Stimulated activated CD8-positive, alpha-beta memory T cell treated with anti-CD3 and anti-CD28 coated beads, Interleukin-7, amount 100 ng/mL, for 4 hours (primary cell): ENCODE data around the gene WDR70.
"Not testable (repeated sequence)": the region's sequence is repeated elsewhere in the genome, so short reads cannot be mapped to it uniquely, and the experiment has no call there.

Experiments
- DNase-seq, 2 donors: peaks; one replicate each; pipeline ENCODE4 v3.0.0-alpha.2; 2020; ENCODE audit warnings: low read depth in 2 of 2

Gene WDR70

DNA sequence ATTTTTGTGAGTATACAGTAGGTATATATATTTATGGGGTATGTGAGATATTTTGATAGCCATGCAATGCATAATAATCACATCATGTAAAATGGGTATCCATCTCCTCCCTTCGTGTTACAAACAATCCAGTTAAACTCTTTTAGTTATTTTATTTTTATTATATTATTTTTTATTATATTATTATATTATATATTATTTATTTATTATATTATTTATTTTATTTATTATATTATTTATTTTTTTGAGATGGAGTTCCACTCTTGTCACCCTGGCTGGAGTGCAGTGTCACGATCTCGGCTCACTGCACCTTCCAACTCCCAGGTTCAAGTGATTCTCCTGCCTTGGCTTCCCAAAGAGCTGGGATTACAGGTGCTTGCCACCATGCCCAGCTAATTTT is 138.6 kb downstream of the WDR70 start:
- no peak for DNase-seq

DNA sequence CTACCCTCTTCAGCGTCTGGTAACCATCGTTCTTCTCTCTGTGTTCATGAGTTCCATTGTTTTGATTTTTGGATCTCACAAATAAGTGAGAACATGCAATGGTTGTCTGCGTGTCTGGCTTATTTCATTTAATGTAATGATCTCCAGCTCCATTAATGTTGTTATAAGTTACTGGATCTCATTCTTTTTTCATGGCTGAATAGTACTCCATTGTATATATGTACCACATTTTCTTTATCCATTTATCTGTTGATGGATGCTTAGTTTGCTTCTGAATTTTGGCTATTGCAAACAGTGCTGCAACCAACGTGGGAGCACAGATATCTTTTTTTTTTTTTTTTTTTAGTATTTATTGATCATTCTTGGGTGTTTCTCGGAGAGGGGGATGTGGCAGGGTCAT is 139.2 kb downstream of the WDR70 start:
- DNase-seq, result not testable (repeated sequence)

DNA sequence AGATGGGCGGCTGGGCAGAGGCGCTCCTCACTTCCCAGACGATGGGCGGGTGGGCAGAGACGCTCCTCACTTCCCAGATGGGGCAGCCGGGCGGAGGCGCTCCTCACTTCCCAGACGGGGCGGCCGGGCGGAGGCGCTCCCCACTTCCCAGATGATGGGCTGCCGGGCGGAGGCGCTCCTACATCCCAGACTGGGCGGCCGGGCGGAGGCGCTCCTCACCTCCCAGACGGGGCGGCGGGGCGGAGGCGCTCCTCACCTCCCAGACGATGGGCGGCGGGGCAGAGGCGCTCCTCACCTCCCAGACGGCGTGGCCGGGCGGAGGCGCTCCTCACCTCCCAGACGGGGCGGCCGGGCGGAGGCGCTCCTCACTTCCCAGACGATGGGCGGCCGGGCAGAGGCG is 140.2 kb downstream of the WDR70 start:
- DNase-seq, result no peak

DNA sequence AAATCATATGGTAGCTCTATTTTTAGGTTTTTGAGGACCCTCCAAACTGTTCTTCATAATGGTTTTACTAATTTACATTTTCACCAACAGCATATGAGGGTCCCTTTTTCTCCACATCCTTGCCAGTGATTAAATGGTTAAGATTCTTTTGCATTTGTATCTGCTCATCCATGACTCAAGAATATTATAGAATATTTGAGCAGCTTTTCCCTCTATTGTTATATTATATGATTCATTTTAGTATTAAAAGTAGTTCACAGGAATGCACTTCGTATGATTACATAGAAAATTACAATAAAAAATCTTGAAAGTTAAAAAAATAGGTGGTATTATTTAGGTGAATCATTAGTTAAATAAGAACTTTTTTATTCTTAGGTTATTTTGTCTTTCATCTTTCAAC is 140.7 kb downstream of the WDR70 start:
- DNase-seq, result no peak

DNA sequence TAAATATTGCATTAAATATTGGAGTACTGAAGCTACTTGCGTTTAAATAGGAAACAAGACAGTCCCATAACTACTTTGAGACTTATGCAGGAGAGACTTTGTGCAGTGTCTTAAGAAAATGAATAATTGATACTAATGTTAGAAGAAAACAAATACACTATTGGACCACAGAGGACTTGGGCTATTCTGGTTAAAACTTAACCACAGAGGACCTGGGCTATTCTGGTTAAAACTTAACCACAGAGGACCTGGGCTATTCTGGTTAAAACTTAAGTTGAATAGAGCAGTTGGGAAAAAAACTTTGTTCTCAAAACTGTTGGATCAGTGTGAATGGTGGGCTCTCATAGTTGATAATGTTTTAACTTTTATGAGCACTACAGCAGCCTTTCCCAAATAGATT is 141.7 kb downstream of the WDR70 start:
- no peak for DNase-seq

DNA sequence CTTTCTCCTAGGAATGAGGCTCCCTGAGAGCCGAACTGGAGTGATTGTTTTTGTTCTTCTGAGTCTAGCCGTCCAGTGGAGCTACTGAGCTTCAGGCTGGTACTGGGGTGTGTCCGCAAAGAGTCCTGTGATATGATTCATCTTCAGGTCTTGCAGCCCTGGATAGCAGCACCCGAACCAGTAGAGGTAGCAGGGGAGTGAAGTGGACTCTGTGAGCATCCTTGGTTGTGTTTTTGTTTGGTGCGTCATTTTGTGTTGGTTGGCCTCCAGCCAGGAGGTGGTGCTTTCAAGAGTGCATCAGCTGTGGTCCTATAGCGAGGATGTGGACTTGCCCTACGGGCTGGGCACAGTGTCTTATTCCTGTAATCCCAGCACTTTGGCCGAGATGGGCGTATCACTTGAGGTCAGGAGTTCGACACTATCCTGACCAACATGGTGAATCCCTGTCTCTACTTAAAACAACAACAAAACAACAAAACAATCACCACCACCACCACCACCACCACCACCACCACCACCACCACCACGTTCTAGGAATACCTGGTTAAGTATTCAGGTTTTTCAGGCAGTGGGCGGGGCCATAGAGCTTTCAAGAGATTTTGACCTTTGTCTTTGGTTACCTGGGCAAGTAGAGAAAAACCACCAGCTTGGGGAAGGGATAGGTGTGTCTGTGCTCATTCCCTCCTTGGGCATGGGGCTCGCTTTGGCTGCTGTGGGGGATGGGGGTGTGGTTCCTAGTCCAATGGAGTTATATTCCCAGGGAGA is 154.0 kb downstream of the WDR70 start:
- no peak for DNase-seq

DNA sequence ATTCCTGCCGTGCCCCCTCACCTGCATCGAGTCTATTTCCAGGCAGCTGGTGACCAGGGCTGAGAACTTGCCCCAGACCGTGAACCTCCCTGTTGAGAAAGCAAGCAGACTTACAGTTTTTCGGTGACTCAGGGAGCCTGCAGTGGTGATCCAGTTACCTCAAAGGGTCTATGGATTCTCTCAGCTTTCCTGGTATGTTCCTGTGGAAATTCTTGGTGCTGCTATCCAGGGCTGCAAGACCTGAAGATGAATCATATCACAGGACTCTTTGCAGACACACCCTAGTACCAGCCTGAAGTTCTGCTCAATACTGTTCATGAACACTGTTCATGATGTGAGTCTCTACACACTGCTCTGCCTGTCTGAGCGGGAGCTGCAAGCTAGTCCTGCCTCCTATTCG is 154.7 kb downstream of the WDR70 start:
- no peak for DNase-seq

DNA sequence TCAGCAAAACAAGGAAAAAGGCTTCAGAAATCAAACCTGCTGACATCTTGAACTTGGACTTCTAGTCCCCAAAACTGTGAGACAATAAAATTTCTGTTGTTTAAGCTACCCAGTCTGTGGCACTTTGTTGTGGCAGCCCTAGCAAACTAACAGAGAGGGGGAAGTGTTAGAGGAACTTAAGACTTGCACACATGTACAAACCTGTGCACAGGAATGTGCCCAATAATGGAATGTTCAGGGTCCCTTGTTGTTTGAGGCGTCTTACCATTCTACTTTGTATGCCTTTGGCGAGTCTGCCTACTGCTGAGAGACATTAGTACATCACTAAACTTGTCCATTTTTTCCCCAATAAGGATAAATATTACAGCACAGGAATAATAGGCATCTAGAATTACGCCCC is 160.3 kb downstream of the WDR70 start:
- DNase-seq, result no peak

DNA sequence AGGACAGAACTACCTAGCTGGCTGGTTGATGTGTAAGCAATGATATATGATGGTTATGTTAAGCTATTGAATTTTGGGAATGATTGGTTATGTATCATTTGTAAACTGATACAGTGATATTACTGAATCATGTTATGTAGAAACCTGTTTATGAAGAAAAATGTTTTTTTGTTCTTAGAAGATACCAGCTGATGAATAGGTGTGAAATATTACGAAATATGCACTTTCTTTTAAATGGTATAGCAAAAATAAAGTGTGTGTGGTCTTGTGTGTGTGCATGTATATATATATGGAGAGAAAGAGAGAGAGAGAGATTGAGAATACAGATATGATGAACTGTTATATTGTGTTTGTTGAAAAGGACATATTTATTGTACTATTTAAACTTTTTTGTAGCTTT is 164.1 kb downstream of the WDR70 start:
- DNase-seq, result no peak

DNA sequence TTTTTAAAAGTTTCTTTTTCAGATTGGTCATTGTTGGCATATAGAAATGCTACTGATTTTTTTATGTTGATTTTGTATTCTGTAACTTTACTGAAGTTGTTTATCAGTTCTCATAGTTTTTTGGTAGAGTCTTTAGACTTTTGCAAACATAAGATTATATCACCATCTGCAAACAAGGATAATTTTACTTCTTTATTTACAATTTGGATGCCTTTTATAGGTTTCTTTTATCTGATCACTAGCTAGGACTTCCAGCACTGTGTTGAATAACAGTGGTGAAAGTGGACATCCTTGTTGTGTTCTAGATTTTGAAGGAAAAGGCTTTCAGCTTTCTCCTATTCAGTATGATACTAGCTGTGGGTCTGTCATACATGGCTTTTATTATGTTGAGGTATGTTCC is 170.3 kb downstream of the WDR70 start:
- no peak for DNase-seq

DNA sequence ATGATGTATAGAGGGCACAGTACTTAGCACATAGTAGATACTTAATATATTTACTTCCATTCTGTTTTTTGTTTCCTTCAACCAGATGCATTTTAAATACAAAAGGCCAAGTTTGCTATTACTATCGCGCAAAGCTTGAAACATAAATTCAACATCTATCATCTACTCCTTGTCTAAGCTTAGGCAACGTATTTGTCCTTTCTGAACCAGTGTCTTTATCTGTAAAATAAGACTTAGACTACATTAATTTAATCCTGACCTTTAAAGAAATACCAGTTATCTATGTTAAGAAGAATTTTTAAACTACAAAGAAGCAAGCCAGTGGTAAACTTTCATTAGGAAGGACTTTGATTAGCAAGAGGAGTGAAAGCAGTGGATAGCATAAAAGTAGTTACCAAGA is 173.0 kb downstream of the WDR70 start:
- no peak for DNase-seq

DNA sequence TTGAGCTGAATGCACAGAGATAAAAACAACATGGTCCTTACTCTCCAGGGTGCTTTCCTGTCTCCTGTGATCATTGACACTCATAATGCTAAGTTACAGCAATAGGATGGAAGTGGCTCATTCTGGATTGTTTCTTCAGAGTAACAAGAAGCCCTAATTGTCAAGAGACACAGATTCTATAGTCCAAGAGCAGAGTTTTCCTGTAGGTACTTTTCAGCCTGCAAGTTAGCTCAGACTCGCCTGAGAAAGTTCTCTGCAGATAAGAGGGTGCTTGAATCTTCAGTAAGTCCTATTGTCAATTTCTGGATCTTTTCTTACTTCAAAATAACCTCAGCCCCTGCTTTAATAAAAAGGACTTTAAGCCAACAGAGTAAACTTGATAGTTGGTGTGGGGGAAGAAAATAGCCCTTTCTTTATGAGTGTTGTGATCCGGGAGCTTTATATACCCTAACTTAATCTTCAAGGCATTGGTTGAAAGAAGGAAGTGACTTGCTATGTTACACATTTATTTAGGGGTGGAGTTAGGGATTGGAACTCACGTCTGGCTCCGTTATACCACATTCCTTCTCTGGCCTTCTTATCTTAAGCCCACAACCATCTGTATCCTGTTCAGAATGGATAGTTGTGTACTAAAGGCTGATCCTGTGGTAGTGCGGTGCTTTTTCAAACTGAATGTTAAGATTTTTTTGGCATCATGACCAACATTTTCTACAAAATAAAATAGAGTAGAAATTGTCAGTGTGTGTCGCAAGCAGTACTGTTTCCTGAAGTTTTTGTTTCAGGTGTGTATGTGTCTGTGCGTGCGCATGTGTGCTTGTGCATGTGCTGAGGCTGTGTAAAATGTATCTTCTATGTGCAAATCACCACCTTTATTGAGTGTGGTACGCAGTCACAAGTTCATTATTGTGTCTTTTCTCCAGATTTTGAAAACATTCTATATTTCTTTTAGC is 173.9 kb downstream of the WDR70 start:
- DNase-seq, result no peak

DNA sequence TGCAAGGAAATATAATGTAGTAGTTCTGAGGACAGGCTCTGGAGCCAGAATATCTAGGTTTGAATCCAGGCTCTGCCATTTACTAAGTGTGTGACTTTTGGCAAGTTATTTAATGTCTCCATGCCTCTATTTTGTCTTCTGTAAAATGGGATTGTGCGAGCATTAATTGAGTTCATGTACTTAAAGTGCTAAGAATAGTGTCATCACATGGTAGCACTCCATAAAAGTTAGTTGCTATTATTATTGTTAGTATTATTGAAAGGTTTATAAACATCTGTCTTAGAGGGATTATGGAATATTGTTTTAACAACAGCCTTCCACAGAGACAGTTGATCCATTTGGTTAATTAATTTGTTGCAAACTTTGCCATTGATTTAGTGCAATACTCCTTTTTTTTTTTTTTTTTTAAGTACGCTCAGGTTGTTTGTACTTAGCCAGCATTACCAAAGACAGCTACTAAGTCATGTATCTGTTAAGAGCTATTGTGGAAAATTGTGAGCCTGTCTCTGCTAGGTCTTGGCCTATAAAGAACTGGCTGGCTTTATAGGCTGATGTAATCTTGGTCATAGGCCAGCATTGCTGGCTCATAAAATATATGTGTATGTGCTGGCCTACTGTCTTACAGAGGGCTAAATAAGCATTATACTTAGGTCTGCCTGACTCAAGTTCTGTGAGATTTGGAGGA is 174.7 kb downstream of the WDR70 start:
- DNase-seq, result no peak

DNA sequence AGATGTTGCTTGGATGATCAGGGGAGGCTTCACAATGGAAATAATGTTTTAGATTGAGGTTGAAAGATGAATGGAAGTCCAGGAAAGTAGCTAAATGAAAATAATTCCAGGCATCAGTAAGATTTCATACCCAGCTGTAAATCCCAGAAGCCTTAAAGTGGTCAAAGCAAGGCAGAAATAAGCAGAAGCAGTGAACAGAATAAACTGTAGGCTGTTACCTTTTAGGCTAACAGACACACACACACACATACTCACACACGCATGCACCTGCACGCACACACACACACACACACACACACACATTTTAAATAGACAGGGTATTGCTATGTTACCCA is 175.3 kb downstream of the WDR70 start:
- no peak for DNase-seq

DNA sequence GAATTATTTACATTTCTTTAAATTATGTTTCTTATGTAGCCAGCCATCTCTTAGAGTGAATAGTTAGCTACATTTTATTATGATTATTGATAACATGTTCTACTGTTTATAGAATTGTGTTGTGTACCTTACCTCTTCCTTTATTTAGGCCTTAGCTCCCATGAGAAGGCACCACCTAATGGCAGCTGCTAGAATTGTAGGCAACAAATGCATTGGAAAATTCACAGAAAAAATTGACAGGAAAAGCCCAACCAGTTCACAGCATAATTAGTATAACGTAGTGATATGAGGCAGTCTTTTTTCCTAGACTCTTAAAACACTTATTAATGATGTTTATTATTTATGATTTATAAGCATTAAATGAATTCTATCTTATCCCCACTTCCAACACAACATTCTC is 175.8 kb downstream of the WDR70 start:
- no peak for DNase-seq

DNA sequence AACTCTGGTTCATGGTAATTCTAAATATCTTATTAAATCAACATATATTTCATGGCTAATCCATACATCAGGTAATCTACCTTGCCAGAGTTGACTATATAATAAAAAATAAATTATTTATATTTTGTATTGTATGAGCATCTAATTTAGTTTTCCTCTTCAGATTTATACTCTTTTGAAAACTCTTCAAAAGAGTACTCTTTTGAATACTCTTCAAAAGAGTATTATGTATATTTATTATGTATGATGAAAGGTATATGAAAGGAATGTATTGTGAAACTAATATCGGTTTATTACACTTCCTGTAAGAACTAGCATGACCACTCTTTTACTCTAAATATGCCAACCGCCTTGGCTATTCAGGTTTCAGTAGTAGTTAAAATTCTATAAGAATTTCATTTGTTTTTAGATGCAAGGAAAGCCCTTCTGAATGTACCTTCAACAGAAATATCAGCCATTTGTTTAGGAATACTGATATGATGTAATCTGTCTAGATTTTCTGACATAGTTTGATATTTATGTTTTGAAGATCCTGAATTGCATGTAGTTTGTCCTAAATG is 178.7 kb downstream of the WDR70 start:
- DNase-seq, result no peak

DNA sequence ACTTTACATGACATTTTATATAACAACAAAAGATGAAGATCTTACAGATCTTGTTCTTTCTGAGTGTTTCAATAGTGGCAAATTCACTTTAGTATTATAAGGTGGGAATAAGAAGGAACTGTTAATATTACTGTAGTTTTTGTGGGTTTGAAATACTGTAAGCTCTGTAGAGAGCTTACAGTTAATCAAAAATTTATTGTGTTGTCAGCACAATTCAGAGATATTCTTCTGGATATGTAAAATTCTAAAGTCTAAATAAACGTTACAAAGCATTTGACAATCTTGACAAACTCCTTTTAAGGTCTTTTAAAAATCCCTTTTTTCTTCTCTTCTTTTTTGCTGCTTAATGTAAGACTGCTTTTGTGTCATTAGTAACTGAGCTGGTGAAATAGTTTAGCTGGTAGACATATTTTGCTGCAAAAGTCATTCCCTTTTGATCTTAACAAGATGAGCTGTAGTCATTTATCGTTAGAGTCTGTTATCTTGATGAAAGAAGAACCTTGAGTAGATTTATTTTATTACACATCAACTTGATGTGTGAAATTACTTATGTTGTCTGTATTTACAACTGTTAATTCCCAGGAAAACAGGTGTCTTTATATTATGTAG is 186.0 kb downstream of the WDR70 start:
- DNase-seq, result no peak

DNA sequence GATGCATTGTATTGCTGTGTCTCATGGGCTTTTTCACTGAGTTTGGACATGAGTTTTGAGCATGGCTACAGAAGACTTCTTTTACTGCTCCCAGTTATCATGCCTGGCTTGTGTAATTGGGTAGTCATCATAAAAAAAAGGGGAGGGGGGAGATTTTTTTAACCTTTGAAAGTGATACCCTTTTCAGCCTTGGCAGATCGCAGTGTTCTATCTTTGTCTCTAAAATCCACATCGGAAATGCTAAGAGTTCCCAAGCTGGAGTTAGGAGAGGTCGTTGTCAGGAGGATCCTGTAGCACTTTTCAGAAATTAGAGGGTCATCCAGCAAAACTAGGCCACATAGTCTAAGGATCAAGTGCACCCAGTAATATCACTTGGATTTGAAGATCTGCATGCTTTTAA is 188.4 kb downstream of the WDR70 start:
- DNase-seq, result no peak

DNA sequence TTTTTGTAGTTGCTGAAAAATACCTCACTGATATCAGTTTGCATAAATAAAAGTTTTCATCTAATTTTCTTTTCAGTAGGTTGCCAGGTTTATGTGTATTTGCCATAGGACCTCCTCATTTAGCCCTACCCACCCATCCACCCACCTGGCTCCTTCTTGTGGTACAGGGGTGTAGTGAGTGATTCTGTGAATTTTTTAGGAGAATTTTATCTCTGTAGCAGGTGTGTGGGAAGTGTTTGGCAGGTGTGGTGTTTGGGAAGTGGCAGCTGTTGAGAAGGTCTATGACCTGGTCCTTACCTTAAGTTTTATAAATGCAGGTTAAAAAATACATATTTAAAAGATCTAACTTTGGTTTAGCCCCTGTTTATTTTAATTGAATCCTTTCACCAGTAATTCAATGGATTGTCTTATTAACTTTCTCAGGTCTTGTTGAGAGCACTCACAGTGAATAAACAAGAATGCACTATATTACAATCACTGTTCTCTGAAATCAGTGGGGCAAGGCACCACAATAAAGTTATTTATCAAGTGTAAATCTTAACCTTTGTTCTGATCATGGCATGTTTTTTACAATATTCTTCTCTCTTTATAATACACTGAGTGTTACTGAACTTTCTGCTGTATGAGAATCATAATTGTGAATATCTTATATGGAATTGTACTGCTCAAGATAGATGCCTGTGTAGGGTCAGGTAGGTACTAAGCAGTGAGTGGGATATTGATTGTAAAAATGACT is 189.1 kb downstream of the WDR70 start:
- DNase-seq, result no peak

DNA sequence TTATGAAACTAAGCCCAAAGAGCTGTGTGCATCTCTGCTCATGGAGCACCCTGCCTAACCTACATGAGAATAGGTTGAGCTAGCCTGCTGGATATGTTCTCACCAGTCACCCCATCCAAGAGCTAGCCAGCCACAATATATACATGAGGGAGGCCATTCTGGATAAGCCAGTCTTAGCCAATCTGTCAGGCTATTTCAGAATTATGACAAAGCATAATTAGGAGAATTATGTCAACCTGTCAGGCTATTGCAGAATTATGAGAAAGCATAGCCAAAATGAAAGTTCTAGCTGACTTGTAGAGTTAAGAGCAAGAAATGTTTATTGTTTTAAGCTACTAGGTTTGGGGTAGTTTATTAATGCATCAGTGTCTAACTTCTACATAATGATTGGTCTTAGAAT is 189.8 kb downstream of the WDR70 start:
- no peak for DNase-seq

DNA sequence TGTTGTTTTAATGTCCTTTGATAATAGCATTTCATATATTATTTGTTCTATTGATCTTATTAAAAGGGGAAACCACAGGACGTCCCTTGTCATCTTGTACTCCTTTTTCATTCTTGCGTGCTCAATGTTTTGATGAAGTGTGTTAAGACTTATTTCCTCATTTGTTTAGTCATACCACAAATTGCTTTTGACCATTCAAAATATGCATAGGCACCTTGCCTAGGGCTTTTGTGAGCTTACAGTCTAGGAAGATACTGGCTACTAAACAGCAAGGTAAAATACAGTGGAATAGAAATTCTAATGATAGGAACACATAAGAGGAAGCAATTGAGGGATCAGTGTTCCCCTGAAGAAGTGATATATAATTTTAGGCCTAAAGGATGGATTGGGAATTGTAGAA is 190.3 kb downstream of the WDR70 start:
- DNase-seq, result no peak
